Measurements from ENCODE around the gene FGF6.
"Not testable (repeated sequence)": the region's sequence is repeated elsewhere in the genome, so short reads cannot be mapped to it uniquely, and the experiment has no call there.

The FGF6 gene

GRCh38 chr12:4417455-4417854, 28.2 kb downstream of the FGF6 start:
- no peak for DNase-seq

- DNase-seq: no peak
Observed at GRCh38 chr12:4416276-4416675, 29.3 kb downstream of the FGF6 start.

GRCh38 chr12:4412465-4412864, 33.1 kb downstream of the FGF6 start:
- no peak for DNase-seq

GRCh38 chr12:4412056-4412455, 33.6 kb downstream of the FGF6 start:
- no peak for DNase-seq

GRCh38 chr12:4407136-4407535, 38.5 kb downstream of the FGF6 start:
- DNase-seq: no peak

- DNase-seq: not testable (repeated sequence)
Observed at GRCh38 chr12:4404877-4405637, 40.6 kb downstream of the FGF6 start.

GRCh38 chr12:4402996-4403395, 42.6 kb downstream of the FGF6 start:
- DNase-seq: no peak

GRCh38 chr12:4401117-4401516, 44.5 kb downstream of the FGF6 start:
- DNase-seq: no peak

- no peak for DNase-seq
Observed at GRCh38 chr12:4395818-4396217, 49.8 kb downstream of the FGF6 start.

- DNase-seq: no peak
Observed at GRCh38 chr12:4393211-4393610, 52.4 kb downstream of the FGF6 start.

- DNase-seq: no peak
Observed at GRCh38 chr12:4392223-4392742, 53.3 kb downstream of the FGF6 start.

GRCh38 chr12:4388662-4389061, 57.0 kb downstream of the FGF6 start:
- DNase-seq: no peak

- no peak for DNase-seq
Observed at GRCh38 chr12:4388032-4388431, 57.6 kb downstream of the FGF6 start.

GRCh38 chr12:4387607-4388006, 58.0 kb downstream of the FGF6 start:
- no peak for DNase-seq

- peak in 1 of 2 experiments; percentile 24 for DNase-seq
Observed at GRCh38 chr12:4386801-4387200, 58.8 kb downstream of the FGF6 start.

Data from NCI-H1930 (cell line).